A549 (cell line): ENCODE data around the gene C1QTNF2. TPM values are rescaled to one million over a fixed set of nuclear protein-coding genes. Genes with fewer than 3 reads are reported as not detected.

Source experiments
- CBX8 ChIP-seq: fragments of 200-600 bp; sonication (generic); IDR thresholded peaks from 2 replicates; pipeline ENCODE4 v1.6.1; 2016
- CEBPB ChIP-seq, 2 experiments: fragments of >200 bp in 1 of 2; sonication (Bioruptor Twin) in 1 of 2; formaldehyde crosslinking in 1 of 2; IDR thresholded peaks; 2 replicates each; pipeline ENCODE4 v1.6.1; 2012 to 2016
- CHD2 ChIP-seq: fragments of 150-350 bp; IDR thresholded peaks from 2 replicates; pipeline ENCODE4 v1.6.1; 2014; ENCODE audit warnings: low read length; ENCODE audit not compliant: partially characterized antibody
- EHMT2 ChIP-seq: fragments of 200-600 bp; sonication (generic); IDR thresholded peaks from 2 replicates; pipeline ENCODE4 v1.6.1; 2016; ENCODE audit warnings: antibody characterized with exemption, low read depth, mild to moderate bottlenecking, moderate library complexity
- EP300 ChIP-seq, 2 experiments: fragments of >200 bp; sonication (Bioruptor Twin); formaldehyde crosslinking; IDR thresholded peaks; 2 replicates in 1 of 2; 3 replicates in 1 of 2; pipeline ENCODE4 v1.6.1; 2016 to 2017
- ESRRA ChIP-seq: fragments of 150-350 bp; IDR thresholded peaks from 2 replicates; pipeline ENCODE4 v1.6.1; 2014; ENCODE audit warnings: mild to moderate bottlenecking, low read length, borderline replicate concordance
- FOSL2 ChIP-seq, 2 experiments: fragments of 450-650 bp in 1 of 2; fragments of >200 bp in 1 of 2; sonication (Bioruptor Twin) in 1 of 2; formaldehyde crosslinking; IDR thresholded peaks; 2 replicates each; pipeline versions ENCODE4 v1.5.0 to v1.6.1; 2016 to 2020; ENCODE audit warnings: mild to moderate bottlenecking in 1 of 2, moderate library complexity in 1 of 2
- HDAC2 ChIP-seq: fragments of 200-600 bp; sonication (generic); IDR thresholded peaks from 2 replicates; pipeline ENCODE4 v1.6.1; 2016
- HOXB13 ChIP-seq: fragments of 250-450 bp; sonication (Bioruptor Pico); IDR thresholded peaks from 2 replicates; pipeline ENCODE4 v1.5.0; 2020; ENCODE audit warnings: low read depth, mild to moderate bottlenecking, moderate library complexity
- HOXB5 ChIP-seq: fragments of 250-450 bp; sonication (Bioruptor Pico); IDR thresholded peaks from 2 replicates; pipeline ENCODE4 v1.5.0; 2020; ENCODE audit warnings: mild to moderate bottlenecking, moderate library complexity
- JUN ChIP-seq, 2 experiments: fragments of >200 bp; sonication (Bioruptor Twin); formaldehyde crosslinking; IDR thresholded peaks; 2 replicates in 1 of 2; 3 replicates in 1 of 2; pipeline ENCODE4 v1.6.1; 2016 to 2017
- JUNB ChIP-seq: fragments of >200 bp; sonication (Bioruptor Twin); formaldehyde crosslinking; IDR thresholded peaks from 2 replicates; pipeline ENCODE4 v1.6.1; 2016
- KDM1A ChIP-seq: fragments of 200-600 bp; sonication (generic); IDR thresholded peaks from 2 replicates; pipeline ENCODE4 v1.6.1; 2016; ENCODE audit warnings: low read depth, mild to moderate bottlenecking
- KDM5A ChIP-seq: fragments of 200-600 bp; sonication (generic); IDR thresholded peaks from 2 replicates; pipeline ENCODE4 v1.6.1; 2016; ENCODE audit warnings: antibody characterized with exemption, mild to moderate bottlenecking
- MAFK ChIP-seq: fragments of 450-650 bp; IDR thresholded peaks from 2 replicates; pipeline ENCODE4 v1.6.1; 2014; ENCODE audit not compliant: partially characterized antibody
- MAZ ChIP-seq: fragments of 150-350 bp; IDR thresholded peaks from 2 replicates; pipeline ENCODE4 v1.6.1; 2014; ENCODE audit warnings: antibody characterized with exemption, low read depth, low read length, borderline replicate concordance
- MYC ChIP-seq: IDR thresholded peaks from 2 replicates; pipeline ENCODE4 v1.6.1; 2012; ENCODE audit warnings: mild to moderate bottlenecking, inconsistent platforms, low read length, improper control_type of control experiment, borderline replicate concordance
- NR3C1 ChIP-seq: fragments of >200 bp; sonication (Bioruptor Twin); formaldehyde crosslinking; IDR thresholded peaks from 3 replicates; pipeline ENCODE4 v1.6.1; 2017
- POLR2A ChIP-seq: IDR thresholded peaks from 2 replicates; pipeline ENCODE4 v1.6.1; 2012; ENCODE audit warnings: mild to moderate bottlenecking, low read length
- POLR2AphosphoS2 ChIP-seq: conservative IDR thresholded peaks from 2 replicates; pipeline ENCODE4 v1.6.1; 2012; ENCODE audit warnings: low read length, improper control_type of control experiment, inconsistent platforms
- RNF2 ChIP-seq: fragments of 200-600 bp; sonication (generic); IDR thresholded peaks from 2 replicates; pipeline ENCODE4 v1.6.1; 2016; ENCODE audit warnings: low read depth, mild to moderate bottlenecking, antibody characterized with exemption, moderate library complexity, borderline replicate concordance
- SMC3 ChIP-seq: fragments of >200 bp; sonication (Bioruptor Twin); formaldehyde crosslinking; IDR thresholded peaks from 3 replicates; pipeline ENCODE4 v1.6.1; 2018; ENCODE audit warnings: inconsistent platforms
- SREBF2 ChIP-seq: fragments of 450-650 bp; IDR thresholded peaks from 2 replicates; pipeline ENCODE4 v1.6.1; 2014; ENCODE audit warnings: mild to moderate bottlenecking, moderate library complexity
- TP53 ChIP-seq: fragments of 250-450 bp; sonication (Bioruptor Pico); IDR thresholded peaks from 2 replicates; pipeline ENCODE4 v1.5.0; 2021; ENCODE audit warnings: mild to moderate bottlenecking, moderate library complexity
- ZC3H11A ChIP-seq: fragments of 450-650 bp; IDR thresholded peaks from 2 replicates; pipeline ENCODE4 v1.6.1; 2014; ENCODE audit warnings: antibody characterized with exemption, mild to moderate bottlenecking
- ZFP36 ChIP-seq: fragments of 450-650 bp; IDR thresholded peaks from 2 replicates; pipeline ENCODE4 v1.6.1; 2014; ENCODE audit warnings: borderline replicate concordance; ENCODE audit not compliant: partially characterized antibody
- ZNF302 ChIP-seq: fragments of 250-450 bp; sonication (Bioruptor Pico); IDR thresholded peaks from 2 replicates; pipeline ENCODE4 v1.9.0; 2021; ENCODE audit warnings: inconsistent platforms, mild to moderate bottlenecking, moderate library complexity
- ZSCAN20 ChIP-seq: fragments of 250-450 bp; sonication (Bioruptor Pico); IDR thresholded peaks from 2 replicates; pipeline ENCODE4 v1.8.0; 2022; ENCODE audit warnings: mild to moderate bottlenecking, moderate library complexity
- polyA plus RNA-seq, 4 experiments: library from polyadenylated mRNA; depleted of rRNA in 3 of 4; stranded (reverse); fragments of >200 nt; fragmentation: RNase III in 1 of 4; extraction: RNeasy Plus Mini Kit Qiagen cat#74134 plus additional on column Dnase treatment in 1 of 4; gene quantifications; 2 replicates in 3 of 4; 3 replicates in 1 of 4; pipeline ENCODE4 v1.2.3, GENCODE V29; 2011 to 2017
- TF ChIP-seq, protein P1 (sequence below): IDR thresholded peaks from 2 replicates; pipeline ENCODE4 v1.6.1; 2012
- TF ChIP-seq, protein P2 (sequence below): fragments of >200 bp; sonication (Bioruptor Twin); formaldehyde crosslinking; IDR thresholded peaks from 3 replicates; pipeline ENCODE4 v1.6.1; 2016
- TF ChIP-seq, protein P3 (sequence below): fragments of >200 bp; sonication (Bioruptor Twin); formaldehyde crosslinking; IDR thresholded peaks from 2 replicates; pipeline ENCODE4 v1.6.1; 2016
- TF ChIP-seq, protein P4 (sequence below): fragments of 150-350 bp; IDR thresholded peaks from 2 replicates; pipeline ENCODE4 v1.6.1; 2014; ENCODE audit warnings: low read depth, mild to moderate bottlenecking, low read length
- TF ChIP-seq, protein P5 (sequence below): IDR thresholded peaks from 2 replicates; pipeline ENCODE4 v1.6.1; 2012; ENCODE audit warnings: low read depth, borderline replicate concordance
- TF ChIP-seq, protein P6 (sequence below): fragments of 250-450 bp; sonication (Bioruptor Pico); IDR thresholded peaks from 2 replicates; pipeline ENCODE4 v1.5.0; 2021; ENCODE audit warnings: mild to moderate bottlenecking, moderate library complexity, borderline replicate concordance
- TF ChIP-seq, protein P7 (sequence below): fragments of 250-450 bp; sonication (Bioruptor Pico); IDR thresholded peaks from 2 replicates; pipeline ENCODE4 v1.5.0; 2020; ENCODE audit warnings: low read depth, mild to moderate bottlenecking, moderate library complexity
- TF ChIP-seq, protein P8 (sequence below): fragments of >200 bp; sonication (Bioruptor Twin); formaldehyde crosslinking; IDR thresholded peaks from 3 replicates; pipeline ENCODE4 v1.5.1; 2016

Gene C1QTNF2
- polyA plus RNA-seq, 2 of the 4 experiments (the other 2 are of a cell fraction): 0.04 to 0.06 TPM

DNA sequence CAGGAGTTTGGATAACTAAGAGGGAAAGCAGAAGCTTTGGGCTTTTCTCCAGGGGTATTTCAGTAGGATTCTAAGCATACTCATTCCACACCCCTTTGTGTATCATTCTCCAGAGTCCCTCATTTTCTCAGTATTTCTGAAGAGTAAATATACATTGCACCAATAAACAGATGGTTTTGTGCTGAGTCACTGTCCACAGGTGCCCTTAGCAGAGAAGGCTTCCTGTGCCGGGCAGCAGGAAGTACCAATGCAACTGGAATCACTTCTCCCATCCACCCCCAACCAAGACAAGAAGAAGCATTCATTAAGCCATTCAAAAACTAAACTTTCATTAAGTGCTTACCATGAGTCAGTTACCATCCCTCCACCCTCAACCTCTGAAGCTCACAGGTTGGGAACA, 54.5 kb downstream of the C1QTNF2 start (continued):
- peak; percentile 65 to 71; a peak in 2 of 5 replicates for TF ChIP-seq EP300 (IDR thresholded peaks at IDR 0.05)
- TF ChIP-seq, protein P1, sequence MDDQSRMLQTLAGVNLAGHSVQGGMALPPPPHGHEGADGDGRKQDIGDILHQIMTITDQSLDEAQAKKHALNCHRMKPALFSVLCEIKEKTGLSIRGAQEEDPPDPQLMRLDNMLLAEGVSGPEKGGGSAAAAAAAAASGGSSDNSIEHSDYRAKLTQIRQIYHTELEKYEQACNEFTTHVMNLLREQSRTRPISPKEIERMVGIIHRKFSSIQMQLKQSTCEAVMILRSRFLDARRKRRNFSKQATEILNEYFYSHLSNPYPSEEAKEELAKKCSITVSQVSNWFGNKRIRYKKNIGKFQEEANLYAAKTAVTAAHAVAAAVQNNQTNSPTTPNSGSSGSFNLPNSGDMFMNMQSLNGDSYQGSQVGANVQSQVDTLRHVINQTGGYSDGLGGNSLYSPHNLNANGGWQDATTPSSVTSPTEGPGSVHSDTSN: no peak
- no peak for TF ChIP-seq ZC3H11A
- no peak for TF ChIP-seq ZNF302
- TF ChIP-seq FOSL2 (IDR thresholded peaks at IDR 0.05): peak; percentile 85
- TF ChIP-seq FOSL2 (CRISPR knock-in tag; IDR thresholded peaks at IDR 0.05): peak; percentile 92
- TF ChIP-seq JUN (IDR thresholded peaks at IDR 0.05): peak; percentile 76 to 95; a peak in 3 of 5 replicates
- TF ChIP-seq HOXB13 (CRISPR knock-in tag): no peak
- TF ChIP-seq, protein P2, sequence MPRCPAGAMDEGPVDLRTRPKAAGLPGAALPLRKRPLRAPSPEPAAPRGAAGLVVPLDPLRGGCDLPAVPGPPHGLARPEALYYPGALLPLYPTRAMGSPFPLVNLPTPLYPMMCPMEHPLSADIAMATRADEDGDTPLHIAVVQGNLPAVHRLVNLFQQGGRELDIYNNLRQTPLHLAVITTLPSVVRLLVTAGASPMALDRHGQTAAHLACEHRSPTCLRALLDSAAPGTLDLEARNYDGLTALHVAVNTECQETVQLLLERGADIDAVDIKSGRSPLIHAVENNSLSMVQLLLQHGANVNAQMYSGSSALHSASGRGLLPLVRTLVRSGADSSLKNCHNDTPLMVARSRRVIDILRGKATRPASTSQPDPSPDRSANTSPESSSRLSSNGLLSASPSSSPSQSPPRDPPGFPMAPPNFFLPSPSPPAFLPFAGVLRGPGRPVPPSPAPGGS: 0 out of 3 replicates have a peak, but pooled peaks have one; percentile 37
- TF ChIP-seq RNF2: no peak
- TF ChIP-seq ZFP36: no peak
- TF ChIP-seq KDM5A: no peak
- no peak for TF ChIP-seq SREBF2
- TF ChIP-seq CEBPB (IDR thresholded peaks at IDR 0.05): peak; percentile 81 to 89
- TF ChIP-seq, protein P3, sequence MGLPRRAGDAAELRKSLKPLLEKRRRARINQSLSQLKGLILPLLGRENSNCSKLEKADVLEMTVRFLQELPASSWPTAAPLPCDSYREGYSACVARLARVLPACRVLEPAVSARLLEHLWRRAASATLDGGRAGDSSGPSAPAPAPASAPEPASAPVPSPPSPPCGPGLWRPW: peak; percentile 58
- TF ChIP-seq HDAC2: no peak
- no peak for TF ChIP-seq TP53
- 0 out of 3 replicates have a peak, but pooled peaks have one; percentile 18 for TF ChIP-seq SMC3
- no peak for TF ChIP-seq EHMT2
- no peak for TF ChIP-seq MAZ
- TF ChIP-seq, protein P4, sequence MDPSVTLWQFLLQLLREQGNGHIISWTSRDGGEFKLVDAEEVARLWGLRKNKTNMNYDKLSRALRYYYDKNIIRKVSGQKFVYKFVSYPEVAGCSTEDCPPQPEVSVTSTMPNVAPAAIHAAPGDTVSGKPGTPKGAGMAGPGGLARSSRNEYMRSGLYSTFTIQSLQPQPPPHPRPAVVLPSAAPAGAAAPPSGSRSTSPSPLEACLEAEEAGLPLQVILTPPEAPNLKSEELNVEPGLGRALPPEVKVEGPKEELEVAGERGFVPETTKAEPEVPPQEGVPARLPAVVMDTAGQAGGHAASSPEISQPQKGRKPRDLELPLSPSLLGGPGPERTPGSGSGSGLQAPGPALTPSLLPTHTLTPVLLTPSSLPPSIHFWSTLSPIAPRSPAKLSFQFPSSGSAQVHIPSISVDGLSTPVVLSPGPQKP: no peak
- peak; percentile 49 for TF ChIP-seq CHD2
- no peak for TF ChIP-seq ESRRA
- no peak for TF ChIP-seq MYC
- TF ChIP-seq, protein P5, sequence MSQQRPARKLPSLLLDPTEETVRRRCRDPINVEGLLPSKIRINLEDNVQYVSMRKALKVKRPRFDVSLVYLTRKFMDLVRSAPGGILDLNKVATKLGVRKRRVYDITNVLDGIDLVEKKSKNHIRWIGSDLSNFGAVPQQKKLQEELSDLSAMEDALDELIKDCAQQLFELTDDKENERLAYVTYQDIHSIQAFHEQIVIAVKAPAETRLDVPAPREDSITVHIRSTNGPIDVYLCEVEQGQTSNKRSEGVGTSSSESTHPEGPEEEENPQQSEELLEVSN: peak; percentile 36; the same call in 1 of the 2 replicates
- no peak for TF ChIP-seq POLR2A
- TF ChIP-seq, protein P6, sequence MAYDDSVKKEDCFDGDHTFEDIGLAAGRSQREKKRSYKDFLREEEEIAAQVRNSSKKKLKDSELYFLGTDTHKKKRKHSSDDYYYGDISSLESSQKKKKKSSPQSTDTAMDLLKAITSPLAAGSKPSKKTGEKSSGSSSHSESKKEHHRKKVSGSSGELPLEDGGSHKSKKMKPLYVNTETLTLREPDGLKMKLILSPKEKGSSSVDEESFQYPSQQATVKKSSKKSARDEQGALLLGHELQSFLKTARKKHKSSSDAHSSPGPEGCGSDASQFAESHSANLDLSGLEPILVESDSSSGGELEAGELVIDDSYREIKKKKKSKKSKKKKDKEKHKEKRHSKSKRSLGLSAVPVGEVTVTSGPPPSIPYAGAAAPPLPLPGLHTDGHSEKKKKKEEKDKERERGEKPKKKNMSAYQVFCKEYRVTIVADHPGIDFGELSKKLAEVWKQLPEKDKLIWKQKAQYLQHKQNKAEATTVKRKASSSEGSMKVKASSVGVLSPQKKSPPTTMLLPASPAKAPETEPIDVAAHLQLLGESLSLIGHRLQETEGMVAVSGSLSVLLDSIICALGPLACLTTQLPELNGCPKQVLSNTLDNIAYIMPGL: no peak
- TF ChIP-seq, protein P7, sequence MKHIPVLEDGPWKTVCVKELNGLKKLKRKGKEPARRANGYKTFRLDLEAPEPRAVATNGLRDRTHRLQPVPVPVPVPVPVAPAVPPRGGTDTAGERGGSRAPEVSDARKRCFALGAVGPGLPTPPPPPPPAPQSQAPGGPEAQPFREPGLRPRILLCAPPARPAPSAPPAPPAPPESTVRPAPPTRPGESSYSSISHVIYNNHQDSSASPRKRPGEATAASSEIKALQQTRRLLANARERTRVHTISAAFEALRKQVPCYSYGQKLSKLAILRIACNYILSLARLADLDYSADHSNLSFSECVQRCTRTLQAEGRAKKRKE (CRISPR knock-in tag): no peak
- TF ChIP-seq CBX8: no peak
- TF ChIP-seq JUNB: peak; percentile 81
- TF ChIP-seq MAFK: peak; percentile 100
- TF ChIP-seq NR3C1: no peak
- TF ChIP-seq, protein P8, sequence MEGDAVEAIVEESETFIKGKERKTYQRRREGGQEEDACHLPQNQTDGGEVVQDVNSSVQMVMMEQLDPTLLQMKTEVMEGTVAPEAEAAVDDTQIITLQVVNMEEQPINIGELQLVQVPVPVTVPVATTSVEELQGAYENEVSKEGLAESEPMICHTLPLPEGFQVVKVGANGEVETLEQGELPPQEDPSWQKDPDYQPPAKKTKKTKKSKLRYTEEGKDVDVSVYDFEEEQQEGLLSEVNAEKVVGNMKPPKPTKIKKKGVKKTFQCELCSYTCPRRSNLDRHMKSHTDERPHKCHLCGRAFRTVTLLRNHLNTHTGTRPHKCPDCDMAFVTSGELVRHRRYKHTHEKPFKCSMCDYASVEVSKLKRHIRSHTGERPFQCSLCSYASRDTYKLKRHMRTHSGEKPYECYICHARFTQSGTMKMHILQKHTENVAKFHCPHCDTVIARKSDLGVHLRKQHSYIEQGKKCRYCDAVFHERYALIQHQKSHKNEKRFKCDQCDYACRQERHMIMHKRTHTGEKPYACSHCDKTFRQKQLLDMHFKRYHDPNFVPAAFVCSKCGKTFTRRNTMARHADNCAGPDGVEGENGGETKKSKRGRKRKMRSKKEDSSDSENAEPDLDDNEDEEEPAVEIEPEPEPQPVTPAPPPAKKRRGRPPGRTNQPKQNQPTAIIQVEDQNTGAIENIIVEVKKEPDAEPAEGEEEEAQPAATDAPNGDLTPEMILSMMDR: no peak
- no peak for TF ChIP-seq POLR2AphosphoS2
- TF ChIP-seq KDM1A: no peak
- TF ChIP-seq HOXB5: no peak
- no peak for TF ChIP-seq ZSCAN20 (CRISPR knock-in tag)
